Embryonic facial prominence (tissue), 1 donor: Measurements from ENCODE around the gene TNNC1.

Experiments used
- DNase-seq: peaks from one replicate; pipeline ENCODE4 v3.0.0-alpha.2; 2016; ENCODE audit errors: extremely low spot score

The TNNC1 gene

GRCh38 chr3:52484680-52485461 lies 31.0 kb upstream of the TNNC1 start:
- DNase-seq: no peak

GRCh38 chr3:52483577-52484381 lies 29.9 kb upstream of the TNNC1 start:
- DNase-seq: no peak

- DNase-seq: no peak
Observed at GRCh38 chr3:52483081-52483480, 29.2 kb upstream of the TNNC1 start.

GRCh38 chr3:52481819-52482521 lies 28.1 kb upstream of the TNNC1 start:
- DNase-seq: no peak

GRCh38 chr3:52480768-52481715 lies 27.2 kb upstream of the TNNC1 start:
- DNase-seq: no peak

- DNase-seq: no peak
Observed at GRCh38 chr3:52479877-52480575, 26.2 kb upstream of the TNNC1 start.

GRCh38 chr3:52479037-52479876 lies 25.4 kb upstream of the TNNC1 start:
- DNase-seq: no peak

GRCh38 chr3:52477796-52478095 lies 23.9 kb upstream of the TNNC1 start:
- no peak for DNase-seq

- DNase-seq: no peak
Observed at GRCh38 chr3:52477076-52477795, 23.4 kb upstream of the TNNC1 start.

- no peak for DNase-seq
Observed at GRCh38 chr3:52473026-52473425, 19.2 kb upstream of the TNNC1 start.

- no peak for DNase-seq
Observed at GRCh38 chr3:52472239-52473000, 18.6 kb upstream of the TNNC1 start.

GRCh38 chr3:52471371-52472238 lies 17.8 kb upstream of the TNNC1 start:
- DNase-seq: no peak

- DNase-seq: no peak
Observed at GRCh38 chr3:52470920-52471319, 17.1 kb upstream of the TNNC1 start.

GRCh38 chr3:52469001-52469400 lies 15.2 kb upstream of the TNNC1 start:
- no peak for DNase-seq

- no peak for DNase-seq
Observed at GRCh38 chr3:52468336-52468735, 14.5 kb upstream of the TNNC1 start.

- DNase-seq: no peak
Observed at GRCh38 chr3:52463416-52463815, 9.6 kb upstream of the TNNC1 start.

GRCh38 chr3:52461874-52462273 lies 8.0 kb upstream of the TNNC1 start:
- DNase-seq: no peak
